DND-41 (cell line): Measurements from ENCODE around the gene BORCS5.

Experiments
- CTCF ChIP-seq: IDR thresholded peaks from 2 replicates; pipeline ENCODE4 v1.5.1; 2012; ENCODE audit warnings: borderline replicate concordance, low read length, moderate library complexity, mild to moderate bottlenecking; ENCODE audit not compliant: poor library complexity, severe bottlenecking; ENCODE audit errors: extremely low read depth
- EZH2 ChIP-seq: IDR thresholded peaks from 3 replicates; pipeline ENCODE4 v1.6.1; 2012; ENCODE audit warnings: borderline replicate concordance, low read depth, mild to moderate bottlenecking, moderate library complexity, low read length, inconsistent platforms; ENCODE audit not compliant: severe bottlenecking

DNA sequence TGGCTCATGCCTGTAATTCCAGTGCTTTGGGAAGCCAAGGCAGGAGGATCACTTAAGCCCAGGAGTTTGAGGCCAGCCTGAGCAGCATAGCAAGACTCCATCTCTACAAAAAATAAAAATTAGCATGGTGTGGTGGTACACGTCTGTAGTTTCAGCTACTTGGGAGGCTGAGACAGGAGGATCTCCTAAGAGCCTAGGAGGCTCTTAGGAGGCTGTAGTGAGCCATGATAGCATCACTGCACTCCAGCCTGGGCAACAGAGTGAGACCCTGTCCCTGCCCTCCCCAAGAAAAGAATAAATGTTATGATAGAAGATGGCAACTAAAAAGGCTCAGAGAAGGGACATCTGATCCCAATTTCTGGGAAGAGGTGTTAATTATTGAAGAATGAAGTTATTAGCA is 3.6 kb upstream of the BORCS5 start:
- TF ChIP-seq CTCF (no peak), EZH2 (no peak)
